GM08714 (cell line): ENCODE measurements around the gene WFDC12.

Experiments
- H3K4me3 ChIP-seq: fragments of 200-500 bp; sonication (Bioruptor generic); 2 replicates; pipeline ENCODE4 v1.5.1; 2014; ENCODE audit warnings: mild to moderate bottlenecking, low read length, inconsistent platforms
- ZNF274 ChIP-seq: IDR thresholded peaks from 2 replicates; pipeline ENCODE4 v1.6.1; 2012; ENCODE audit warnings: mild to moderate bottlenecking, low read depth, low read length

The WFDC12 gene

GRCh38 chr20:45136911-45137310 lies 12.6 kb upstream of the WFDC12 start:
- TF ChIP-seq ZNF274: no peak
- no peak overlapping the region for H3K4me3 ChIP-seq

GRCh38 chr20:45128099-45128498 lies 3.8 kb upstream of the WFDC12 start:
- no peak for TF ChIP-seq ZNF274
- no peak overlapping the region for H3K4me3 ChIP-seq

- no peak overlapping the region for H3K4me3 ChIP-seq
- no peak for TF ChIP-seq ZNF274
Observed at GRCh38 chr20:45121388-45121787, 2.9 kb downstream of the WFDC12 start.

- no peak for TF ChIP-seq ZNF274
- no peak overlapping the region for H3K4me3 ChIP-seq
Observed at GRCh38 chr20:45119556-45120266, 4.6 kb downstream of the WFDC12 start.

- H3K4me3 ChIP-seq: no peak overlapping the region
- no peak for TF ChIP-seq ZNF274
Observed at GRCh38 chr20:45118028-45118427, 6.2 kb downstream of the WFDC12 start.

GRCh38 chr20:45117581-45117980 lies 6.7 kb downstream of the WFDC12 start:
- TF ChIP-seq ZNF274: no peak
- no peak overlapping the region for H3K4me3 ChIP-seq

- no peak for TF ChIP-seq ZNF274
- no peak overlapping the region for H3K4me3 ChIP-seq
Observed at GRCh38 chr20:45115829-45116228, 8.4 kb downstream of the WFDC12 start.

GRCh38 chr20:45115386-45115774 lies 8.9 kb downstream of the WFDC12 start:
- H3K4me3 ChIP-seq: no peak overlapping the region
- no peak for TF ChIP-seq ZNF274

GRCh38 chr20:45114465-45115385 lies 9.5 kb downstream of the WFDC12 start, which contains the start of gene WFDC5:
Gene WFDC5, minus strand, starts transcription at chr20:45115174. Its CDS starts 91 bp downstream, at chr20:45115083.
- no peak for TF ChIP-seq ZNF274
- H3K4me3 ChIP-seq: no peak within 1 kb of the TSS

GRCh38 chr20:45113865-45114264 lies 10.4 kb downstream of the WFDC12 start:
- H3K4me3 ChIP-seq: no peak overlapping the region
- no peak for TF ChIP-seq ZNF274

- H3K4me3 ChIP-seq: no peak overlapping the region
- no peak for TF ChIP-seq ZNF274
Observed at GRCh38 chr20:45112754-45113153, 11.5 kb downstream of the WFDC12 start.

- TF ChIP-seq ZNF274: no peak
- H3K4me3 ChIP-seq: no peak overlapping the region
Observed at GRCh38 chr20:45111799-45112471, 12.3 kb downstream of the WFDC12 start.

- no peak for TF ChIP-seq ZNF274
- H3K4me3 ChIP-seq: no peak overlapping the region
Observed at GRCh38 chr20:45111285-45111684, 13.0 kb downstream of the WFDC12 start.

- no peak overlapping the region for H3K4me3 ChIP-seq
- TF ChIP-seq ZNF274: no peak
Observed at GRCh38 chr20:45110301-45110700, 14.0 kb downstream of the WFDC12 start.
